ENCODE measurements around the gene DNAH6.

GRCh38 chr2:84678214-84678613 lies 161.9 kb downstream of the DNAH6 start:
- TF ChIP-seq CTCF (IDR thresholded peaks at IDR 0.05) (no peak), EP300 (IDR thresholded peaks at IDR 0.05) (no peak), POLR2AphosphoS5 (IDR thresholded peaks at IDR 0.05) (no peak), POLR2A (IDR thresholded peaks at IDR 0.05) (no peak)
